ENCODE results near the gene SCN5A. TPM values are rescaled to one million over a fixed set of nuclear protein-coding genes. Genes with fewer than 3 reads are reported as not detected.

SCN5A gene
- total RNA-seq, 3 donors from 2014 or later: not detected

DNA sequence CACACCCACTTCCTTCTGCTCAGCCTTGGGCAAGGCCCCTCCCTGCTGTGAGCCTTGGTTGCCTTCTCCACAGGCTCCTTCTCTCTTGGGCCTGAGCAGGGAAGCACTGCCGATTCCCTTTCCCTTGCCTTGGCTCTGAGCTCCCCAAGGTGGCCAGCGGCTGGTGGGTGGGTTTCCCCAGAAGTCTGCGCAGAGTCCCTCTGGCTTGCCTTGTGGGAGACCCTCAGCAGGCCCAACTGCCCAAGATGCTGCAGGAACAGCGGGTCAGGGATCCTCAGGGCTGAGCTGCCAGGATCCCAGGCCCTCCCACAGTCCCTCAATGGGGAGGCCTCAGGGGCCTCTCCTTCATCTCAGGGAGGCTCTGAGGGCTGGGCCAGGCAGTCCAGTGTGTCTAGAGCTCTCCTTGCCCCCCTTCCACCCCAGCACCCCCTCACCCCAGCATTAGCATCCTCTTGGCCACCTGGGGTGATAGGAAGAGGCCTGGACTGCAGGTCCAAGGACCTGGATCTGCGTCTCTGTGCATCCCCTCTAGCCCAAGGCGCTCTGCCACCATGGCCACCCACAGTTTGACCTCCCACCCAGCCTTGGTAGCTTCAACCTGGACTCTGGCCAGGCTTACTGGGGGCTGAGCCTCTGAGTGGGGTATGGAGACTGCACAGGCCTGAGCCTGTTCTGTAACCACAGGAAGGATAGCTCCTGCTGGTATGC lies 84.7 kb downstream of the SCN5A start:
- Mint-ChIP-seq H3K9me3 (no peaks in the 10 kb centered on the region), H3K27me3 (ENCODE audit: low read depth) (no peaks in the 10 kb centered on the region), H3K4me3 (no peak overlapping the region), H3K4me1 (ENCODE audit: low read depth) (no peaks in the 10 kb centered on the region), H3K36me3 (ENCODE audit: insufficient read depth) (no peaks in the 10 kb centered on the region)
- DNase-seq (no peak), ATAC-seq (no peak)

DNA sequence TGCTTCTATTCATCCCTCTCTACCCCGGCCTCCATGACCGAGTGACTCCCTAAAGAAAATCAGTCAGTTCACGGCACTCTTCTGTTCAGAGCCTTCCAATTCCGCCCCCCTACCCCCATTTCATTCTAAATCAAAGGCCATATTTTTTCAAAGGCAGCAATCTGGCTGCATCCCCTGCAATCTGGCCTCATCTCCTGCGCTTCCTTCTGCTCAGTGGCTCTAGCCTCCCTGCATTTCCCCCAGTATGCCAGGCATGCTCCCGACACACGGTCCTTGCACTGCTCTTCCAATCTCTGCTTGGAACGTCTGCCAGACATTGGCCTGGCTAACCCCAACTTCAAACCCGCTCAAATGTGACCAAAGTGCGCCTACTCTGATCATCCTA lies 85.6 kb downstream of the SCN5A start:
- no peak overlapping the region for H3K4me3 Mint-ChIP-seq
- H3K27me3 Mint-ChIP-seq (ENCODE audit: low read depth): no peaks in the 10 kb centered on the region
- no peaks in the 10 kb centered on the region for H3K4me1 Mint-ChIP-seq (ENCODE audit: low read depth)
- no peak for ATAC-seq
- no peaks in the 10 kb centered on the region for H3K9me3 Mint-ChIP-seq
- DNase-seq: no peak
- no peaks in the 10 kb centered on the region for H3K36me3 Mint-ChIP-seq (ENCODE audit: insufficient read depth)

DNA sequence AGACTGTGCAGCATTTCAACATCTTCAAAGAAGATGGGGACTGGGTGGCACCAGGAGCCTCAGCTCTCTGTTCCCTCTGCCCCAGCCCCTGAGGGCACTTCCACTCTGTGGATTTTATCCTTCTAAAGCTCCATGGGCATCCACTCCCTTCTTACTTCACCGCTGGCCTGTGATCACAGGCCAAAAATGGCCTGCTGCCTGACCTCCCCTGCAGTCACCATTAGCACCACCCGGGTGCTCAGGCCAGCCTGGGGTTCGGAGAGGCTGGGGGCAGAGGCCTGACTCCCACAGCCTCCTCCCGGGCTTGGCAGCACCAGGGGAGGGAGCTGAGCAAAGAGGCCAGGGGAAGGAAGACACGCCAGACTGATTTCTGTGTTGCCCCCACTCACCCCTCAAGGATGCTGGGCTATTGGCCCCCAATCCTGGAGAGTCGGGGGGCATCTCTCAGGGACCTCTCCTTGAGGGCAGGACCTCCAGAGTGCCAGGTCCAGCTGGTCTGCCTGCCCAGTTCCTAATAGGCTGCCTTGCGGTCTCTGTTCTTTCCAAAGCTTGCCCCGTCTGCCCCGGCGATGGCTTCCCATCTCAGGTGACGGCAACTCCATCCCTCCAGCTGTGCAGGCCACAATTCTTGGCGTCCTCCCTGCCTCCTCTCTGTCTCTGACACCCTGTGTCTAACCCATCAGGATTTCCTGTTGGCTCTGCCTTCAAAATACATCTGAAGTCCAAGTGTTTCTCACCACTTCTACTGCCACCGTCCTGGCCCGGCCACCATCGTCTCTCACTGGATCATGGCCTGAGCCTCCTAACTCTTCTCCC lies 86.2 kb downstream of the SCN5A start:
- H3K9me3 Mint-ChIP-seq: no peaks in the 10 kb centered on the region
- H3K36me3 Mint-ChIP-seq (ENCODE audit: insufficient read depth): no peaks in the 10 kb centered on the region
- H3K4me3 Mint-ChIP-seq: no peak overlapping the region
- no peak for DNase-seq
- ATAC-seq: no peak
- H3K27me3 Mint-ChIP-seq (ENCODE audit: low read depth): no peaks in the 10 kb centered on the region
- no peaks in the 10 kb centered on the region for H3K4me1 Mint-ChIP-seq (ENCODE audit: low read depth)

DNA sequence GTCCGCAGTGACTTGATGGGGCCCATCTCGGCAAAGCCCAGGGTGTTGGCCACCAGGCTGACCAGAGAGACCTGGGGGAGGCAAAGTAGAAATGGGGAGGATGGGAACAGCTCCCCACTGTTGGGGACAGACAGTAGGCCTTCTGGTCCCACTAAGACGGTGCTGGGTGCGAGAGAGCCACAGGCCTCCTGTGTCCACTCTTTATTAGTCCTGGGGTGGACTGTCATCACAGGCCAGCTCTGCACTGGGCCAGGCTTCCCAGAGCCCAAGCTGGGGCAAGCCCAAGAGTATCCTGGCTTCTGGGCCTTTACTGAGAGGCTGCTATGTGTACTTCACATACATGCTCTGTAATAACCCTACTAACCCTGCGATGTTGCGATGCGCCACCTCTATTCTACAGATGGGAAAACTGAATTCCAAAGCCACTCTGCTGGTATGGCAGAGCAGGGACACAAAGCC lies 87.0 kb downstream of the SCN5A start:
- Mint-ChIP-seq H3K4me3 (no peak overlapping the region), H3K9me3 (no peaks in the 10 kb centered on the region), H3K4me1 (ENCODE audit: low read depth) (no peaks in the 10 kb centered on the region), H3K27me3 (ENCODE audit: low read depth) (no peaks in the 10 kb centered on the region), H3K36me3 (ENCODE audit: insufficient read depth) (no peaks in the 10 kb centered on the region)
- DNase-seq (no peak), ATAC-seq (no peak)

DNA sequence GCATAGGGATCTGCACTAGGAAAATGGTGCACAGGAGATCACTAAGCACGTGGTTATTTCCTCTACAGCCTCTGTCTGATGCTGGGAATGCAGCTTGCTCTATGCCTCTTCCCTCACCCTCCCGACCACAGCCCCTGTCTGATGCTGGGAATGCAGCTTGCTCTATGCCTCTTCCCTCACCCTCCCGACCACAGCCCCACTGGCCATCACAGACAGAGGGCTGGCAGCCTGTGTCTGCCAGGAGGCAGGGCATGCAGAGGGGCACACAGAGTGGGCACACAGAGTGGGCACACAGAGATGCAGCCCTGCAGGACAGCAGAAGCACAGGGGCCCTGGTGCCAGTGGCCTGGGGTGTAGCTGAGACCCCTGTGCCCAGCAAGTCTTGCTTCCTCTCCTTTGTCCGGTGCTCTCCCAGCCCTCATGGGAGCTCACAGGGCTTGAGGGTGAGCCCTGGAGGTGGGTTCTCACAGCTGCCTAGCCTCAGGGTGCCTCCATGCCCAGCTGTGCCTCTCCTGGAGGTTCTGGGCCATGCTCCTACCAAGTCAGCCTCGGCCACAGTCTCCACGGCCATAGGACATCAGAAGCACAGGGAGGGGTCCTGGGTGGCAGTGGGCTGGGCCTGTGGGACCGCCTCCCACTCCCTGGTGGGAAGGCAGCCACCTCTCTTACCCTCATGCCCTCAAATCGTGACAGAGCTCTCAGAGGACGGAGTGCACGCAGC lies 87.6 kb downstream of the SCN5A start:
- Mint-ChIP-seq H3K36me3 (ENCODE audit: insufficient read depth) (no peaks in the 10 kb centered on the region), H3K4me3 (no peak overlapping the region), H3K4me1 (ENCODE audit: low read depth) (no peaks in the 10 kb centered on the region), H3K9me3 (no peaks in the 10 kb centered on the region), H3K27me3 (ENCODE audit: low read depth) (no peaks in the 10 kb centered on the region)
- ATAC-seq: no peak
- DNase-seq: no peak

DNA sequence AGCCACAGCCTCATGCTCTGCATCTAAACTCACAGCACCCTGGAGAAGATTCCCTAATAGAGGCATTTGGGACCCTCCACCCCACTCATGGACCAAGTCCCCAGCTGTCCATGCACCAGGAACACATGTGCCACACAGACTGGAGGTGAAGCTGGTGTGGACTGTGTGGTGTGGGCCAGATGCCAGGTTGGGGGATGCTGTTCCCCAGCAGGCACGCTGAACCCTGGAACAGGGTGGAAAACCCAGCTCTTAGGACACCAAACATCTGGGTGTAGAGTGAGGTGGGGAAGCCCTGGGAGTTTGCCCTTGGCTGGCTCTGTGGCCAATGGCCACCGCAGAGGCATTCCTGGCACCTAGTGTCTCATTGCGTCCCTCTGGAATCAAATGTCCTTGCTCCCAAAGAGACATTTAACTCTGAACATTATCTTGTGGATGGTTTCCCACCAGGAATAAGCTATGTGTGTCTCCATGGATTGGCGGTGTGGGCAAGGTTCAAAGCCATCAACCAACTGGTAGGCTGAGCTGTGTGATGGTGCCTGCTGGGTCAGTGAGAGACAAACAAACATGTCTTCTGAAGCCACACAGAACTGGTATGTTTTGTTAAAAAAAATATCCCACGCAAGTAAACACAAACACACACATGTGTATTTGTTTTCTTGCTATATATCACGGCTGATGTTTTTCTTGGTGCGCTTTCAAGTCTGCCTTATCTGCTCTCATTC lies 88.3 kb downstream of the SCN5A start:
- ATAC-seq: no peak
- Mint-ChIP-seq H3K4me1 (ENCODE audit: low read depth) (no peaks in the 10 kb centered on the region), H3K9me3 (no peaks in the 10 kb centered on the region), H3K36me3 (ENCODE audit: insufficient read depth) (no peaks in the 10 kb centered on the region), H3K4me3 (no peak overlapping the region), H3K27me3 (ENCODE audit: low read depth) (peaks cover 4% of the 10 kb centered on the region)
- DNase-seq: no peak

DNA sequence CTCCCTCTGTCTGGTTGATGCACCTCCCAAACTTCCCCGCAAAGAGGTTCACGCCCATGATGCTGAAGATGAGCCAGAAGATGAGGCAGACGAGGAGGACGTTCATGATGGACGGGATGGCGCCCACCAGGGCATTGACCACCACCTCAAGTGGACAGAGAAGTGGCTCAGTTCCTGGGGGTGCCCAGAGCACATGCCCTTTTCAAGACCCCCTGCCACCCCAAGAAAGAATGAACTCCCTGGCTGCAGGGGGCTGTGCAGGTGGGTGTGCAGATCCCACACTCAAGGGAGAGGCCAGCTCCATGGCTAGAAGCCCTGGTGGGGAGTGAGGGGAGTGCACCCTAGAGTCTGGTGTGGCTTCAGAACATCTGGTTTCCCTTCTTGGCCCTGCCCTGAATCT lies 89.2 kb downstream of the SCN5A start:
- H3K4me3 Mint-ChIP-seq: no peak overlapping the region
- no peaks in the 10 kb centered on the region for H3K4me1 Mint-ChIP-seq (ENCODE audit: low read depth)
- ATAC-seq (no peak), DNase-seq (no peak)
- no peaks in the 10 kb centered on the region for H3K9me3 Mint-ChIP-seq
- H3K27me3 Mint-ChIP-seq (ENCODE audit: low read depth): peaks cover 4% of the 10 kb centered on the region
- no peaks in the 10 kb centered on the region for H3K36me3 Mint-ChIP-seq (ENCODE audit: insufficient read depth)

GRCh38 chr3:38558864-38559263 lies 90.6 kb downstream of the SCN5A start:
- peaks cover 5% of the 10 kb centered on the region for H3K9me3 Mint-ChIP-seq
- no peak overlapping the region for H3K4me3 Mint-ChIP-seq
- no peaks in the 10 kb centered on the region for H3K36me3 Mint-ChIP-seq (ENCODE audit: insufficient read depth)
- H3K4me1 Mint-ChIP-seq (ENCODE audit: low read depth): no peaks in the 10 kb centered on the region
- DNase-seq: no peak
- ATAC-seq: no peak
- peaks cover 4% of the 10 kb centered on the region for H3K27me3 Mint-ChIP-seq (ENCODE audit: low read depth)

- ATAC-seq (no peak), DNase-seq (no peak)
- Mint-ChIP-seq H3K36me3 (ENCODE audit: insufficient read depth) (no peaks in the 10 kb centered on the region), H3K27me3 (ENCODE audit: low read depth) (peaks cover 4% of the 10 kb centered on the region), H3K4me3 (no peak overlapping the region), H3K4me1 (ENCODE audit: low read depth) (no peaks in the 10 kb centered on the region), H3K9me3 (peaks cover 8% of the 10 kb centered on the region)
Observed at GRCh38 chr3:38556640-38557358, 92.7 kb downstream of the SCN5A start.

DNA sequence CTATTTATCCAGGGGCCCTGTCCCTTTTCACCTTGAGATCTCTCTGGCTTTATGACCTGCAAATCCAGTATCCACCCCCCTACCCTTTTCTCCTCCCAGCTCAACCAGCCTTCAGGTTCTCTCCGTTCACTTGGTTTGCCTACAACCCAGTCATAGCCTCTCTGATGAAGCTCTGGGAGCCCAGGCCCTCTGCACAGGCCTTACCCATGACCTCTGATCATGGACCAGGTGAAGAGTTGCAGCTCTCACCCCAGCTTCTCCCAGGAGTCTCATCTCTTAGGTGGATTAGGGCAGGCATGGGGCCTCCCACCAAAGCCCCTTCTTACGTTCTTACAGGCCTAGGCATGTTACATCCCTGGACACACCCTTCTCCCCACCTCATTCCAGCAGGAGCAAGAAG lies 93.6 kb downstream of the SCN5A start:
- H3K27me3 Mint-ChIP-seq (ENCODE audit: low read depth): peaks cover 4% of the 10 kb centered on the region
- DNase-seq: no peak
- no peaks in the 10 kb centered on the region for H3K36me3 Mint-ChIP-seq (ENCODE audit: insufficient read depth)
- H3K4me3 Mint-ChIP-seq: no peak overlapping the region
- peaks cover 8% of the 10 kb centered on the region for H3K9me3 Mint-ChIP-seq
- ATAC-seq: no peak
- H3K4me1 Mint-ChIP-seq (ENCODE audit: low read depth): no peaks in the 10 kb centered on the region

DNA sequence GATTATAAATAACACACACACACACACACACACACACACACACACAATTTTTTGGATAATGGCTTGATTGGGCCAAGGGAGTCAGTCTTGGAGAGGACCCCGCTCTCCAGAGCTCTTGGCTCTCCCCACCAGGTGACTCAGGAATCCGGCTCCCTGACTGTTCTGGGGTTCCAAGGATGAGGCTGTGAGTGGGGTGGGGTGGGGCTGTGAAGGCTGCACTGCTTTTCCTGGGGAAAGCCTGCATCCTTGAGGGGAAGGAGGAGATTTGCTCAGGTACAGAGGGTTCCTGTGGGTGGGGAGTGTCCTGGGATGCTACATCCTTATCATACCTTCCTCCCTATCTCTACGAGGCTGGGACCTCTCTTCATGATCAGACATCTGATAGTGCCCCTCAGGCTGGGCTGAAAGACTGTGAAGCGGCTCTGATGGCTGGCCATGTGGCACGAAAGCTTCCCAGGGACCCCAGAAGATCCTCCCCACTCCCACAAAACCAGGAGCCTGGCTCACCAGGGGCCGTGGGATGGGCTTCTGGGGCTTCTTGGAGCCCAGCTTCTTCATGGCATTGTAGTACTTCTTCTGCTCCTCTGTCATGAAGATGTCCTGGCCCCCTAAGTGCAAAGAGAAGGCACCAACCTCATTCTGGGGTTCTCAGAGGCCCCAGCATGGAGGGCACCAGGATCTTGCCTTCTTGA lies 94.2 kb downstream of the SCN5A start:
- H3K9me3 Mint-ChIP-seq: peaks cover 8% of the 10 kb centered on the region
- no peak for ATAC-seq

GRCh38 chr3:38554127-38554827 lies 95.2 kb downstream of the SCN5A start:
- Mint-ChIP-seq H3K27me3 (ENCODE audit: low read depth) (peaks cover 4% of the 10 kb centered on the region), H3K9me3 (peaks cover 8% of the 10 kb centered on the region), H3K36me3 (ENCODE audit: insufficient read depth) (no peaks in the 10 kb centered on the region), H3K4me1 (ENCODE audit: low read depth) (no peaks in the 10 kb centered on the region), H3K4me3 (no peak overlapping the region)
- ATAC-seq (no peak), DNase-seq (no peak)

More for the DNA sequence above, 94.2 kb downstream of the SCN5A start:
- H3K36me3 Mint-ChIP-seq (ENCODE audit: insufficient read depth): no peaks in the 10 kb centered on the region
- H3K4me1 Mint-ChIP-seq (ENCODE audit: low read depth): no peaks in the 10 kb centered on the region
- no peak overlapping the region for H3K4me3 Mint-ChIP-seq
- DNase-seq: no peak
- H3K27me3 Mint-ChIP-seq (ENCODE audit: low read depth): peaks cover 4% of the 10 kb centered on the region

GRCh38 chr3:38553071-38553470 lies 96.4 kb downstream of the SCN5A start:
- no peak for ATAC-seq
- H3K4me1 Mint-ChIP-seq (ENCODE audit: low read depth): no peaks in the 10 kb centered on the region
- H3K9me3 Mint-ChIP-seq: peaks cover 8% of the 10 kb centered on the region
- no peaks in the 10 kb centered on the region for H3K36me3 Mint-ChIP-seq (ENCODE audit: insufficient read depth)
- no peak overlapping the region for H3K4me3 Mint-ChIP-seq
- H3K27me3 Mint-ChIP-seq (ENCODE audit: low read depth): peaks cover 4% of the 10 kb centered on the region
- DNase-seq: no peak
